Epithelial cell of prostate (primary cell): ENCODE measurements around the gene BAHCC1.

Experiments
- DNase-seq: peaks from one replicate; pipeline ENCODE4 v3.0.0-alpha.2; 2011; ENCODE audit warnings: low read depth, low spot score
- H3K27ac ChIP-seq: fragments of 450-650 bp; 2 replicates; pipeline ENCODE4 v1.5.1; 2017; ENCODE audit warnings: mild to moderate bottlenecking

The BAHCC1 gene

GRCh38 chr17:81453076-81453475, 57.8 kb downstream of the BAHCC1 start:
- H3K27ac ChIP-seq, result no peak overlapping the region
- DNase-seq, result no peak

GRCh38 chr17:81453712-81454111, 58.5 kb downstream of the BAHCC1 start:
- no peak overlapping the region for H3K27ac ChIP-seq
- DNase-seq, result no peak

- DNase-seq, result no peak
- H3K27ac ChIP-seq, result no peak overlapping the region
Observed at GRCh38 chr17:81454473-81454872, 59.2 kb downstream of the BAHCC1 start.

GRCh38 chr17:81455387-81455786, 60.1 kb downstream of the BAHCC1 start:
- H3K27ac ChIP-seq, result no peak overlapping the region
- DNase-seq, result no peak

GRCh38 chr17:81456091-81456490, 60.8 kb downstream of the BAHCC1 start:
- H3K27ac ChIP-seq, result no peak overlapping the region
- DNase-seq, result no peak

GRCh38 chr17:81456798-81457197, 61.5 kb downstream of the BAHCC1 start:
- DNase-seq, result no peak
- H3K27ac ChIP-seq, result no peak overlapping the region

GRCh38 chr17:81457401-81457800, 62.1 kb downstream of the BAHCC1 start:
- no peak overlapping the region for H3K27ac ChIP-seq
- no peak for DNase-seq

GRCh38 chr17:81457917-81458555, 62.8 kb downstream of the BAHCC1 start:
- H3K27ac ChIP-seq, result no peak overlapping the region
- no peak for DNase-seq

GRCh38 chr17:81458628-81459027, 63.4 kb downstream of the BAHCC1 start:
- DNase-seq, result no peak
- no peak overlapping the region for H3K27ac ChIP-seq

GRCh38 chr17:81459224-81459623, 64.0 kb downstream of the BAHCC1 start:
- no peak overlapping the region for H3K27ac ChIP-seq
- no peak for DNase-seq

GRCh38 chr17:81459864-81460263, 64.6 kb downstream of the BAHCC1 start:
- no peak for DNase-seq
- H3K27ac ChIP-seq, result no peak overlapping the region

GRCh38 chr17:81460856-81461460, 65.7 kb downstream of the BAHCC1 start:
- no peak for DNase-seq

GRCh38 chr17:81461607-81462500, 66.6 kb downstream of the BAHCC1 start:
- DNase-seq, result no peak

More at GRCh38 chr17:81460856-81461460, 65.7 kb downstream of the BAHCC1 start:
- no peak overlapping the region for H3K27ac ChIP-seq

GRCh38 chr17:81462506-81463125, 67.4 kb downstream of the BAHCC1 start:
- H3K27ac ChIP-seq, result no peak overlapping the region
- DNase-seq, result no peak

More at GRCh38 chr17:81461607-81462500, 66.6 kb downstream of the BAHCC1 start:
- H3K27ac ChIP-seq, result no peak overlapping the region

GRCh38 chr17:81463506-81463905, 68.2 kb downstream of the BAHCC1 start:
- H3K27ac ChIP-seq, result no peak overlapping the region
- DNase-seq, result no peak

- no peak for DNase-seq
- no peak overlapping the region for H3K27ac ChIP-seq
Observed at GRCh38 chr17:81464586-81464985, 69.3 kb downstream of the BAHCC1 start.

- no peak overlapping the region for H3K27ac ChIP-seq
- no peak for DNase-seq
Observed at GRCh38 chr17:81465910-81466309, 70.7 kb downstream of the BAHCC1 start.

- no peak for DNase-seq
- no peak overlapping the region for H3K27ac ChIP-seq
Observed at GRCh38 chr17:81466564-81467472, 71.6 kb downstream of the BAHCC1 start.

GRCh38 chr17:81468111-81468769, 73.0 kb downstream of the BAHCC1 start:
- no peak for DNase-seq
- H3K27ac ChIP-seq, result no peak overlapping the region
